GM12892 (cell line): ENCODE measurements around the gene WFDC5.
"Not testable (repeated sequence)": the region's sequence is repeated elsewhere in the genome, so short reads cannot be mapped to it uniquely, and the experiment has no call there.

Source experiments
- DNase-seq: peaks from one replicate; pipeline ENCODE4 v3.0.0; 2011; ENCODE audit not compliant: insufficient read length
- FAIRE-seq: peaks from 2 replicates; lab custom pipeline; 2011; peaks lifted over from hg19 to GRCh38; lab: Jason Lieb, UNC
- POLR2A ChIP-seq: IDR thresholded peaks from 2 replicates; pipeline ENCODE4 v1.6.1; 2011; ENCODE audit warnings: low read depth, low read length, control low read depth
- POLR2AphosphoS5 ChIP-seq: IDR thresholded peaks from 2 replicates; pipeline ENCODE4 v1.6.1; 2011; ENCODE audit warnings: low read depth, low read length, control low read depth
- TAF1 ChIP-seq: IDR thresholded peaks from 2 replicates; pipeline ENCODE4 v1.6.1; 2011; ENCODE audit warnings: low read depth, mild to moderate bottlenecking, control low read depth, low read length, borderline replicate concordance

WFDC5 gene

DNA sequence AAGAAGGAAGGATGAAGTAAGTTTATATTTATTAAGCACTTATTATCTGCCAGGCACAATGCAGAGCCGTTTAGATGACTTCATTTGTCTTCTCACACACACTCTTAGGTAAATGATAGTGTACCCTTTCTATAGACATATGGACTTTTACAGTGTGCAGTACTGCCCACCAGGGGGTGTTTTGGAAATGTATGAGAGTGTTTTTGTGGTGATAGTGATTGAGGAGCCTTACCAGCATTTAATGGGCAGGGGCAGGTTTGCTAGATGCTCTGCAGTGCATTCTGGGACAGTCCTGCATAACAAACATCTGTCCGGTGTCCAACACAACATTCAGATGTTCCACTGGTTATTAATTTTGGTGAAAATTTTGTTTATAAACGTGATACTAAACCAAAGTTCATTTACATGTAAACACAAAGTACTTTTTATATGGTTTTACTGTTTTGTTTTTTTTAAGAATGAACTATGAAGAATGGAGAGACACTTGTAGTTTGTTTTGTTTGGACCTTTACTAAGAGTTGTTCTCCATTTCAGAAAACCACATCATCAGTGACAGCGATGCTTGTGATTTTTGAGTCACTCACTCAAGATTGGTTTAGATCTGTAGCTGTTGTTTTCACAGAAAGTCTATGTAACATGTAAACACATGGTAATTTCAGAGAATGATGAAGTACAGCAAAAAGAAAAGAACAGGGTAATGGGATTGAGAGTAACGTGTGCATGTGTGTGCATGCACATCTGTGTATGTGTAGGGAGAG lies 33.9 kb downstream of the WFDC5 start:
- TF ChIP-seq TAF1 (no peak), POLR2AphosphoS5 (no peak), POLR2A (no peak)
- FAIRE-seq = no peak

DNA sequence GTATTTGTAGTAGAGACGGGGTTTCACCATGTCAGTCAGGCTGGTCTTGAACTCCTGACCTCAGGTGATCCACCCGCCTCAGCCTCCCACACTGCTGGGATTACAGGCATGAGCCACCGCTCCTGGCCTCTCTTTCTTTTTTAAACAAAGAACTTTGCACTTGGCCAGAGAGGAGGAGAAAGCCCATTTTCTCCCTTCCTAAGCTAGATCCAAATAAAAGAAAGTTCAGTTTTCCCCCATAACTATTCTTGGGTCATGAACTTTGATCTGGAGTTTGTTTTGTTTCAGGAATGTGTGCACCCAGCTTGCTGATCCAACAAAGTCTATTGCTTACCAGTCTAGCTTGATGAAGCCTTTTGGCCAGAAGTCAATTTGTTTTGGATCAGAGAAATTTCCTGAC lies 37.4 kb downstream of the WFDC5 start:
- DNase-seq = no peak
- no peak for FAIRE-seq
- TF ChIP-seq TAF1 = no peak
- TF ChIP-seq POLR2AphosphoS5 = no peak
- no peak for TF ChIP-seq POLR2A

More for the DNA sequence above, 33.9 kb downstream of the WFDC5 start:
- no peak for DNase-seq

DNA sequence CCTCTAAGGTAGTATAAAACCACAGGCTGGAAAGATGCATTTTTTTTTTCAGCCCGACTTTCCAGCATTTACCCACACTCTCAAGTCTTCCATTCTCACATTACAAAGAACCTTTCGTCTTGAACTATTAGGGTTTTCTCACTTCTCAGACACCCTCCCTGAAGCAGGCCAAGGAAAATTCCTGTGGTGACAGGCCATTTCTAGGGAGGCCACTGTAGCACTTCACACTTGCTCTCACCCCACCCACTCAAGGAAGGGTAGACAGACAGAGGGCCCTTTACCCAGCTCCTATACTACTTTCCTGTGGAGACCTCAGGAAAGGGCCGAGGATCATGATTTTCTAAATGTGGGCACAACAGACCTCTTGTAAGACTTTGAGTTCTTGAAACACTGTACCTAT lies 41.8 kb downstream of the WFDC5 start:
- FAIRE-seq = no peak
- no peak for DNase-seq
- TF ChIP-seq POLR2A (no peak), TAF1 (no peak), POLR2AphosphoS5 (no peak)

GRCh38 chr20:45072066-45072465 lies 42.9 kb downstream of the WFDC5 start:
- TF ChIP-seq POLR2A (no peak), POLR2AphosphoS5 (no peak), TAF1 (no peak)
- FAIRE-seq (no peak), DNase-seq (no peak)

DNA sequence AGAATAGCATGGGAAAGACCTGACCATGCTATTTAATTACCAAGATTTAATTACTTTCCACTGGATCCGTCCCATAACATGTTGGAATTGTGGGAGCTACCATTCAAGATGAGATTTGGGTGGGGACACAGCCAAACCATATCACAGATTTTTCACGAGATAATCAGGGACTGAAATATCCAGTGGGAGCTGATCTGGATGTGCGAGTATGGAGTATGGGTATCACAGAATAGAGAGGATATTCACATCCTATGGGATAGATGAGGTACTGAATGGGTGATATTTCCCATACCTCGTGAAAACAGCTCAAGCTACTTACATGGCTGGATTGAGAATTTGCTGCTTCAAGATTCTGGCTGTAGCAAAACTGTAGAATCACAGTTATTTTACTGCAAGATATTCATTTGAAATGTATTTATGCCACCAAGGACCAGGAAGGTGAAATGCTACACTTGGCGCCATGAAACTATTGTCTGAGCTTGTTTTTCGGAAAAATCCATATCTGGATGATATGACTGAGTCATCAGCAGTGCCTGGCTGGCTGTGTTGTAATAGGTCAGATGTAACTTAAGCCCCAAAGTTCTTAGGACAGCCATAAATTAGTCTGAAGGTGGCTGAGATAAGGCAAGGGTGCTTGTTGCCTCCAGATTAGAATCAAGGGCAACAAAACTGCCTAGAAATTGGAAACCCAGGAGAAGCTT lies 43.9 kb downstream of the WFDC5 start:
- DNase-seq = no peak
- FAIRE-seq = no peak
- TF ChIP-seq TAF1 (no peak), POLR2A (no peak), POLR2AphosphoS5 (no peak)

DNA sequence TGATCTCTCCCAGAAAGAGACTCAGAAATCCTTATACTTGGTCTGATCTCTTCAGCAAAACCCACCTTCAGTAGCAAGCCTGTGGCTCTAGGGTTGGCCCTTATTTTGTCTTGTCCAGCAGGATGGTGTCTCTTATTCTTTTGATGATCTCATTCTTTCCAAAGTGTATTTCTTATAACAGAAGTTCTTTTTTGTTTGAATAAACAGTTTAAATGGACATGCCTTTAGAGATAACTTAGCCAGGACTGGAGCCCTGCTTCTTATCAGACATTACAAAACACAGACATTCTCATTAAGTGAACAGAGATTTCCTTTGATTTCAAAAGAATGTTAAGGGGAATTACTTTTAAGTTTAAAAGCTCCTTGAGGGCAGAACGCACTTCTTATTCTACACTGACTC lies 45.7 kb downstream of the WFDC5 start:
- no peak for TF ChIP-seq POLR2A
- no peak for TF ChIP-seq POLR2AphosphoS5
- TF ChIP-seq TAF1 = no peak
- FAIRE-seq (no peak), DNase-seq (no peak)

GRCh38 chr20:45067558-45067957 lies 47.4 kb downstream of the WFDC5 start:
- no peak for DNase-seq
- no peak for TF ChIP-seq POLR2A
- TF ChIP-seq TAF1 = no peak
- no peak for TF ChIP-seq POLR2AphosphoS5

GRCh38 chr20:45067087-45067486 lies 47.9 kb downstream of the WFDC5 start:
- TF ChIP-seq TAF1 = no peak
- no peak for TF ChIP-seq POLR2A
- no peak for TF ChIP-seq POLR2AphosphoS5
- DNase-seq = no peak
- no peak for FAIRE-seq

More at GRCh38 chr20:45067558-45067957, 47.4 kb downstream of the WFDC5 start:
- no peak for FAIRE-seq

- DNase-seq (no peak), FAIRE-seq (no peak)
- TF ChIP-seq POLR2AphosphoS5 (no peak), POLR2A (no peak), TAF1 (no peak)
Measured at GRCh38 chr20:45066372-45066771, 48.6 kb downstream of the WFDC5 start.

GRCh38 chr20:45064812-45065211 lies 50.2 kb downstream of the WFDC5 start:
- no peak for TF ChIP-seq POLR2A
- no peak for DNase-seq
- no peak for FAIRE-seq

- FAIRE-seq, DNase-seq: not testable (repeated sequence)
Measured at GRCh38 chr20:45063107-45063506, 51.9 kb downstream of the WFDC5 start.

DNA sequence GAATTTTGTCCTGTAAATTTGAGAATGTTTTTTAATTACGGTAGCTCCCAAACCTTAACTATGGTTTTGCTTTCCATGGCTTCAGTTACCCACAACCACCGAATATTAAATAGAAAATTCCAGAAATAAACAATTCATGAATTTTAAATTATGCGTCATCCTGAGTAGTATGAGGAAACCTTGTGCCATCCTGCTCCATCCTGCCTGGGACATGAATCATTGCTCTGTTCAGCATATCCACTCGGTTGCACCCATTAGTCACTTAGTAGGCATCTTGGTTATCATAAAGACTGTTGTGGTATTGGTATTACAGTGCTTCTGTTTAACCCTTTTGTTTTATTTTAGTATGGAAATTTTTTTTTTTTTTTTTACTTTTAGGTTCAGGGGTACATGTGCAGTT lies 53.7 kb downstream of the WFDC5 start:
- no peak for DNase-seq
- no peak for FAIRE-seq

More for the DNA sequence above, 53.7 kb downstream of the WFDC5 start:
- TF ChIP-seq POLR2AphosphoS5 (no peak), POLR2A (no peak), TAF1 (no peak)
